CD14-positive monocyte (primary cell): ENCODE data around the gene NKX6-2. TPM values are rescaled to one million over a fixed set of nuclear protein-coding genes. Genes with fewer than 3 reads are reported as not detected.

Experiments used
- DNase-seq, 3 donors: peaks; one replicate each; pipeline ENCODE4 v3.0.0-alpha.2; 2011 to 2022
- H2AFZ ChIP-seq: 2 replicates; pipeline ENCODE4 v1.6.0; 2012; ENCODE audit warnings: mild to moderate bottlenecking, low read depth, low read length, inconsistent platforms; ENCODE audit not compliant: insufficient read depth, poor library complexity, severe bottlenecking
- H3K27ac ChIP-seq, 2 donors: 1 replicate in 1 of 2; 2 replicates in 1 of 2; pipeline ENCODE4 v1.5.1; 2012 to 2013; ENCODE audit warnings: low read length in 2 of 2, control low read depth in 1 of 2, inconsistent platforms in 1 of 2, low read depth in 1 of 2, mild to moderate bottlenecking in 1 of 2
- H3K27me3 ChIP-seq, 2 donors: one replicate each; pipeline versions ENCODE4 v1.6.0 to v1.6.1; 2011 to 2013; ENCODE audit warnings: low read length in 2 of 2; ENCODE audit not compliant: control insufficient read depth in 2 of 2, insufficient read depth in 2 of 2
- H3K36me3 ChIP-seq, 2 donors: replicated peaks in 1 of 2; 1 replicate in 1 of 2; 2 replicates in 1 of 2; pipeline versions ENCODE4 v1.5.1 to v1.6.1; 2012 to 2013; ENCODE audit warnings: low read length in 2 of 2, control low read depth in 1 of 2, inconsistent platforms in 1 of 2, mild to moderate bottlenecking in 1 of 2; ENCODE audit not compliant: insufficient read depth in 2 of 2, control insufficient read depth in 1 of 2
- H3K4me1 ChIP-seq, 2 donors: 1 replicate in 1 of 2; 2 replicates in 1 of 2; pipeline versions ENCODE4 v1.5.1 to v1.6.1; 2012 to 2013; ENCODE audit warnings: low read length in 2 of 2, control low read depth in 1 of 2, inconsistent platforms in 1 of 2, mild to moderate bottlenecking in 1 of 2, moderate library complexity in 1 of 2; ENCODE audit not compliant: insufficient read depth in 2 of 2, control insufficient read depth in 1 of 2
- H3K4me2 ChIP-seq: replicated peaks from 2 replicates; pipeline ENCODE3; 2012; ENCODE audit warnings: low read length, moderate library complexity, mild to moderate bottlenecking; ENCODE audit not compliant: poor library complexity, severe bottlenecking; ENCODE audit errors: extremely low read depth
- H3K4me3 ChIP-seq, 3 experiments: fragments of 200-600 bp in 1 of 3; sonication (generic) in 1 of 3; replicated peaks in 1 of 3; 1 replicate in 2 of 3; 2 replicates in 1 of 3; pipeline ENCODE4 v1.5.1; 2011 to 2013; ENCODE audit warnings: low read length in 3 of 3, mild to moderate bottlenecking in 3 of 3, control low read depth in 2 of 3, low read depth in 2 of 3, inconsistent platforms in 1 of 3, moderate library complexity in 1 of 3
- H3K79me2 ChIP-seq: 2 replicates; pipeline ENCODE4 v1.6.0; 2012; ENCODE audit warnings: mild to moderate bottlenecking, control low read depth, inconsistent platforms, low read length, moderate library complexity; ENCODE audit not compliant: insufficient read depth
- H3K9ac ChIP-seq: 2 replicates; pipeline ENCODE4 v1.6.0; 2017; ENCODE audit warnings: low read length, mild to moderate bottlenecking; ENCODE audit not compliant: insufficient read depth, poor library complexity, severe bottlenecking
- H3K9me3 ChIP-seq, 2 donors: replicated peaks in 1 of 2; 1 replicate in 1 of 2; 2 replicates in 1 of 2; pipeline versions ENCODE4 v1.5.1 to v1.6.1; 2012 to 2013; ENCODE audit warnings: low read length in 2 of 2, control low read depth in 1 of 2; ENCODE audit not compliant: control insufficient read depth in 1 of 2, insufficient read depth in 1 of 2
- H4K20me1 ChIP-seq: 2 replicates; pipeline ENCODE4 v1.6.0; 2012; ENCODE audit warnings: mild to moderate bottlenecking, low read length, control low read depth, moderate library complexity; ENCODE audit not compliant: insufficient read depth
- H3K27ac Mint-ChIP-seq, 7 donors: one replicate each; pipeline ENCODE4 v1.8.0; 2020; ENCODE audit warnings: mild to moderate bottlenecking in 7 of 7, mixed read lengths in 7 of 7, moderate library complexity in 6 of 7, inconsistent platforms in 2 of 7
- H3K27me3 Mint-ChIP-seq, 3 donors: one replicate each; pipeline ENCODE4 v1.8.0; 2021 to 2022; ENCODE audit warnings: low read depth in 3 of 3, mild to moderate bottlenecking in 3 of 3, mixed read lengths in 3 of 3, moderate library complexity in 3 of 3, inconsistent platforms in 1 of 3
- H3K36me3 Mint-ChIP-seq, 2 donors: one replicate each; pipeline ENCODE4 v1.8.0; 2020; ENCODE audit warnings: mixed read lengths in 2 of 2, inconsistent platforms in 1 of 2, mild to moderate bottlenecking in 1 of 2
- H3K4me1 Mint-ChIP-seq: one replicate; pipeline ENCODE4 v1.8.0; 2020; ENCODE audit warnings: mild to moderate bottlenecking, mixed read lengths
- H3K4me3 Mint-ChIP-seq, 2 donors: one replicate each; pipeline ENCODE4 v1.8.0; 2020; ENCODE audit warnings: mild to moderate bottlenecking in 2 of 2, mixed read lengths in 2 of 2, moderate library complexity in 1 of 2
- H3K9me3 Mint-ChIP-seq, 7 donors: one replicate each; pipeline ENCODE4 v1.8.0; 2020 to 2022; ENCODE audit warnings: mixed read lengths in 7 of 7, mild to moderate bottlenecking in 6 of 7, moderate library complexity in 6 of 7, inconsistent platforms in 2 of 7
- WGBS: methylation state at CpG from one replicate; pipeline ENCODE4 v1.1.5; 2013; ENCODE audit warnings: missing lambda C conversion rate; ENCODE audit not compliant: insufficient coverage; 5-methylcytosine and 5-hydroxymethylcytosine counted together
- intact Hi-C, 2 donors: fragments of 100-400 bp; cut with micrococcal nuclease; formaldehyde crosslinking; loops; one replicate each; pipeline versions ENCODE4 v1.15.0 to v1.15.1; 2023
- polyA plus RNA-seq, 3 donors: library from polyadenylated mRNA; depleted of rRNA in 1 of 3; unstranded in 2 of 3; stranded (reverse) in 1 of 3; fragments of 300-500 nt in 2 of 3; fragments of >200 nt in 1 of 3; fragmentation: Illumina TruSeq in 2 of 3; gene quantifications; 1 replicate in 2 of 3; 2 replicates in 1 of 3; pipeline ENCODE4 v1.2.3, GENCODE V29; 2012 to 2021
- TF ChIP-seq, protein P1 (sequence below): fragments of 200-600 bp; IDR thresholded peaks from one replicate; pipeline ENCODE4 v1.8.0; 2022; ENCODE audit warnings: antibody characterized with exemption, mild to moderate bottlenecking

Gene NKX6-2
- polyA plus RNA-seq, 3 donors = not detected

GRCh38 chr10:132804287-132804686 lies 18.3 kb upstream of the NKX6-2 start:
- H3K27me3 ChIP-seq = no peaks in the 10 kb centered on the region
- Mint-ChIP-seq H3K36me3 (no peaks in the 10 kb centered on the region), H3K27me3 (peaks cover 1 to 14% (median 3%) of the 10 kb centered on the region in 3 donors), H3K4me3 (no peak overlapping the region), H3K9me3 (peaks cover 0 to 6% (median 3%) of the 10 kb centered on the region in 7 donors), H3K27ac (no peak overlapping the region), H3K4me1 (no peaks in the 10 kb centered on the region)
- no peaks in the 10 kb centered on the region for H3K79me2 ChIP-seq
- no peaks in the 10 kb centered on the region for H4K20me1 ChIP-seq
- 95% methylated on average over 4 of the region's 11 CpGs for WGBS
- H3K9ac ChIP-seq = no peak overlapping the region
- no peaks in the 10 kb centered on the region for H3K4me1 ChIP-seq
- no peak overlapping the region for H3K4me2 ChIP-seq
- intact Hi-C loops = no loop called here
- no peak overlapping the region for H3K27ac ChIP-seq
- H3K36me3 ChIP-seq = no peaks in the 10 kb centered on the region
- peaks cover 0 to 3% of the 10 kb centered on the region in 2 donors for H3K9me3 ChIP-seq
- H2AFZ ChIP-seq = no peak overlapping the region
- no peak overlapping the region for H3K4me3 ChIP-seq
- TF ChIP-seq, protein P1, sequence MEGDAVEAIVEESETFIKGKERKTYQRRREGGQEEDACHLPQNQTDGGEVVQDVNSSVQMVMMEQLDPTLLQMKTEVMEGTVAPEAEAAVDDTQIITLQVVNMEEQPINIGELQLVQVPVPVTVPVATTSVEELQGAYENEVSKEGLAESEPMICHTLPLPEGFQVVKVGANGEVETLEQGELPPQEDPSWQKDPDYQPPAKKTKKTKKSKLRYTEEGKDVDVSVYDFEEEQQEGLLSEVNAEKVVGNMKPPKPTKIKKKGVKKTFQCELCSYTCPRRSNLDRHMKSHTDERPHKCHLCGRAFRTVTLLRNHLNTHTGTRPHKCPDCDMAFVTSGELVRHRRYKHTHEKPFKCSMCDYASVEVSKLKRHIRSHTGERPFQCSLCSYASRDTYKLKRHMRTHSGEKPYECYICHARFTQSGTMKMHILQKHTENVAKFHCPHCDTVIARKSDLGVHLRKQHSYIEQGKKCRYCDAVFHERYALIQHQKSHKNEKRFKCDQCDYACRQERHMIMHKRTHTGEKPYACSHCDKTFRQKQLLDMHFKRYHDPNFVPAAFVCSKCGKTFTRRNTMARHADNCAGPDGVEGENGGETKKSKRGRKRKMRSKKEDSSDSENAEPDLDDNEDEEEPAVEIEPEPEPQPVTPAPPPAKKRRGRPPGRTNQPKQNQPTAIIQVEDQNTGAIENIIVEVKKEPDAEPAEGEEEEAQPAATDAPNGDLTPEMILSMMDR = no peak
- no peak for DNase-seq

DNA sequence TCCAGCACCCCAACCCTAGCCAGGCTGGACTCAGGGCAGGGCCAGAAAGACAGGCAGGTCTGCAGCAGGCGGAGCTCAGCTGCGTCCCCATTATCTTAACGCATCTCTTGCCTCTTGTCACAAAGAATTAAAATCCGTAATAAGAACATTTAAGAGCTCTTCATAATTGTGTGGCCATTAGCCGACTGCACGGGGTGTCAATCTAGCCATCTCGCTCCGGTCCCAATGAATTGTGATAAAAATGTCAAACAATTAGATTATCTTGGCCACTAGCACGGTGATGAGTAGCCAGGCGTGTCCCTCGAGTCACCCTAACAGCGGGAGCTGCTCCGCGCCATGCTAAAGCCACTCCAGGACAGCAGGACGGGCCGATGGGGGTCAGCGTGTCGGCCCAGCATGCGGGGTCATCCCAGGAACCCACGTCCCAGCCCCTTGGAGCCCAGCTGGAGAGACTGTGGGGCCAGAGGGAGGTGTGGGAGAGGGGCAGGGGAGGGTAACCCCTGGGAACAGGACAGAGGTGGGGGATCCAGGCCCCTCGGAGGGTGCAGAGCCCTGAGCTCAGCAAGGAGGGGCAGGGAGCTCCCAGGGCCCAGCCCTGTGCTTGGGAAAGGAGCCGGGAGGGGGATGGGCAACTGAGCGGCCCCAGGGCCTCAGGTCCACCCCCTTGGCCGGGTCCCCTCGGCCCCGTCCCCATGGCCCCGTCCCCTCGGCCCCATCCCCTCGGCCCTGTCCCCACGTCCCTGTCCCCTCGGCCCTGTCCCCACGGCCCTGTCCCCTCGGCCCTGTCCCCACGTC lies 17.7 kb upstream of the NKX6-2 start:
- intact Hi-C loops = no loop called here
- Mint-ChIP-seq H3K27me3 (peaks cover 1 to 11% (median 3%) of the 10 kb centered on the region in 3 donors), H3K4me1 (no peaks in the 10 kb centered on the region), H3K27ac (no peak overlapping the region), H3K36me3 (no peaks in the 10 kb centered on the region), H3K9me3 (peaks cover 0 to 5% (median 3%) of the 10 kb centered on the region in 7 donors), H3K4me3 (no peak overlapping the region)
- Histone ChIP-seq H3K9ac (no peak overlapping the region), H4K20me1 (no peaks in the 10 kb centered on the region), H3K27me3 (no peaks in the 10 kb centered on the region), H3K36me3 (no peaks in the 10 kb centered on the region), H3K4me3 (no peak overlapping the region), H3K79me2 (no peaks in the 10 kb centered on the region), H3K27ac (no peak overlapping the region), H3K4me1 (no peaks in the 10 kb centered on the region), H3K9me3 (peaks cover 0 to 3% of the 10 kb centered on the region in 2 donors), H3K4me2 (no peak overlapping the region), H2AFZ (no peak overlapping the region)
- 90% methylated on average over 15 of the region's 34 CpGs for WGBS
- TF ChIP-seq, protein P1 = no peak
- no peak for DNase-seq
